Camera-type eye (tissue), 1 donor: Measurements from ENCODE around the gene TMEM147. TPM values are rescaled to one million over a fixed set of nuclear protein-coding genes. Genes with fewer than 3 reads are reported as not detected.

Experiments
- total RNA-seq: library from RNA; depleted of rRNA; stranded (reverse); fragments of >200 nt; gene quantifications from one replicate; pipeline ENCODE4 v1.2.3, GENCODE V29; 2014

The TMEM147 gene, protein sequence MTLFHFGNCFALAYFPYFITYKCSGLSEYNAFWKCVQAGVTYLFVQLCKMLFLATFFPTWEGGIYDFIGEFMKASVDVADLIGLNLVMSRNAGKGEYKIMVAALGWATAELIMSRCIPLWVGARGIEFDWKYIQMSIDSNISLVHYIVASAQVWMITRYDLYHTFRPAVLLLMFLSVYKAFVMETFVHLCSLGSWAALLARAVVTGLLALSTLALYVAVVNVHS
- 49.3 TPM for total RNA-seq

DNA sequence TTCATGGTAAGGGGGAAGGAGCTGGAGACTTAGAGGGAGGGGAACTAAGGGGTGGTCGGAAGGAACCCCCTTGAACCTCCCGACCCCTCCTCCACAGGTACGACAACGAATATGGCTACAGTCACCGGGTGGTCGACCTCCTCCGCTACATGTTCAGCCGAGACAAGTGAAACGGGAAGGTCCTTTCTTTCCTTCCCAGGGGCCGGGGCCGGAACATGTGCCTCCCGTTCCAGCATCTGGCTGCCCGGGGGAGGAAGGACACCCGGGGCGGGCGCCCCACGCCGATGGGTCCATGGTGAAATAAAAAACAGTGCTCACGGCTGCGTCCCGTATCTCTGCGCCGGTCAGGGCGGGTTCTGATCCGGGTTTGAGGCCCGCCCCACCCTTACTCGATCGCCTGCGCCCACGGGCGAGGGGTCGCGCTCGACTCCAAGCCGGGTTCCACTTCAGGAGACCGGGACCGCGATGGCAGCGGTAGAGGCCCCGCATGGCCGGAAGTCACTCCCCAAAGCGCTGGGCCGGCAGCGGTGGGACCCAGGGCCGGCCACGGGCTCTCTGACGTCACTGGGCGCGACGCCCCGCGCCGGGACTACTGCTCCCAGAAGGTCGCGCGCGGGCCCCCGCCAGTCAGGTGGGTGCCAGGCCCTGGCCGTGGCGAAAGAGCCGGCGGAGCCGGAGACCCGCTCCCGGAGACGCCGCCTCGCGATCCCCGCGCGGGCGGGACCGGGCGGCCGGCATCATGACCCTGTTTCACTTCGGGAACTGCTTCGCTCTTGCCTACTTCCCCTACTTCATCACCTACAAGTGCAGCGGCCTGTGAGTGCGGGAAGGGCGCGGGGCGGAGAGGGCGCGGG is at the start of gene TMEM147:
Gene TMEM147 (plus strand): TSS at position 626 of the 854 bp plus-strand sequence. CDS start 114 bp downstream, at position 740.

DNA sequence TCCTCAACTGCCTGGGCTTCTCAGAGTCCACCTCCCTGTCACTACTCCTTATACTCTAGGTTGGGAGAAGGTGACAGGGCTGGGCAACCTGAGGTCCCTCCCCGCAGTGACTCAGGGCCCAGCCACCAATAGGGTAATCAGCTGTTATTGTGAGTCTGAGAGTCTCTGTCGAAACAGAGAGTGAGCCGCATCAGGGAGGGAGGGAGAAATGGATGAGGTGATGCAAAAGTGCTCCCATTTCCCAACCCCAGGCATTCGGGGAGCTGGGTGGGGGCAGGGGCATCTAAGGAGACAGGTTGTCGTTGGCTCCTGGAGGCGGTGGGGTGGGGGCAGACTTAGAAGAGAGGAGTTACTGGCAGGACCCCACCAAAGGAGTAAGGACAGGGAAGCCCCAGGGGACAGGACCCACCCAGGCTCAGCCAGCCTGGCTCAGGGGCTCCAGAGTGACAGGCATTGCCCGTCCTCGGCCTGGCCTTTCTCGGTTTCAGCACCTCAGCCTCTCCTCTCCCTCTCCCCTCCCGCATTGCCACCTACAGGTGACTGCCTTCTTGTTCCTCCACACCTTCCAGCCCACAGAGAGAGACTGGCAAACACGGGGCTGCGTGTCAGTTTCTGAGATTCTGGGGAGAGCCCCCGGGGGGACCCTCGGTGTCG is 31.7 kb upstream of the TMEM147 start, which contains the start of gene DMKN:
Gene DMKN (minus strand): TSS at position 22 of the 654 bp plus-strand sequence. CDS start 174 bp downstream, outside the sequence.

DNA sequence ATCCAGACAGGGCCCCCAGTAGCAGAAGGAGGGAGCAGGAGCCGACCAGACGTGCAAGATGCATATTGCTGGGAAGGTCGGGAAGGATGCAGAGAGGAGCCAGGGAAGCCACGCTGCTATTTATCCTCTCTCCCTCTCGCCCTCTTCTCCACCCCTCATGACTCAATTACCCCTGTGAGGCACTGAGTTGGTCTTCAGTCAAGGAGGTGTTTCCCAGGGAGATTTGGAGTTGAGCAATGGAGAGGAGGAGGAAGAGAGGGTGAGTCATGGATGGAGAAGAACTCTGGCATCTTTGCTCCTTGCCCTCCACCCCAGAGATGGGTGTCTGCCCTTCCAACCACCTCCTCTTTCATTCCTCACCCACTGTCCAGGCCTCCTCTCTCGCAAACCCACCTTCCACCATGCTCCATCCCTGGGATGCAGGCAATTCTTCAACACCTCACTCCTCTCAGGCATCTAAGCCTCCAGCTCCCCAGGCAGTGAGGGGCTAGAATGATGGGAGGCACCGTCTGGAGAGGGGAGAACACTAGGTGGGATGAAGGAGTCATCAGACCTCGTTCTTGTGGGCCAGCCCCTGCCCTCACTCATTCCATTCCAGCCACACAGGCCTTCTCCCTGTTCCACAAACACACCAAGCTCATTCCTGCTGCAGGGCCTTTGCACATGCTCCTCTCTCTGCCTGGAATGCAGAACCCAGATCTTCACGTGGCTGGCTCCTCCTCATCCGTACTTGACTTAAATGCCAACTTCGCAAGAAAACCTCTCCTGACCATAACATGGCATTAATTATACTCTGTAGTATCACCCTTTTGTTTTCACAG is 17.0 kb upstream of the TMEM147 start, which contains the start of gene SBSN:
Gene SBSN (minus strand): TSS at position 94 of the 821 bp plus-strand sequence. CDS start 30 bp downstream, at position 64.

DNA sequence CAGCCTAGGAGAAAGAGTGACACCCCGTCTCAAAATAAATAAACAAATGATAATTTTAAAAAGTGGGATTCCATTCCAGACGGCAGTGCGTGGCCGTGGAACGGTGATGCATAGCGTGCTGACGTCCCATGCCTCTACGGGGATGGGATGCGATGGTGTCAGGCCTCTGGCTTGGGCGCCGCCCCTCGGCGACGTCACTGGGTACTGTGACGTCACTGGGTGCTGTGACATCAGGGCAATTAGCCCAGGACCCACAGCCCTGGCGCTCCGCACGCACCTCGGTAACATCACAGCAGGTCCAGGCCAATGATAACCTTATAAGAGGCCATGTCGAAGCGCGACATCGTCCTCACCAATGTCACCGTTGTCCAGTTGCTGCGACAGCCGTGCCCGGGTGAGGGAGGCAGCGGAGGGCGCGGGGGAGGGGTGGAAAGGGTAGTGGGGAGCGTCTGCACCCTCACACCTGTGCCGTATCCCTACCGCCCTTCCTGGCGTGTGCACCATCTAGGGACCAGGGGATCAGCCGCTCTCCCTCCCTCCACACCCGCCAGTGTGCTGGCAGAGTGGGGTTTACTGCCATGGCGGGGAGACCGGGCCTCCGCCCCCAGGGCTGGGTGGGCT is 12.1 kb upstream of the TMEM147 start, which contains the start of gene GAPDHS:
Gene GAPDHS (plus strand): TSS at position 256 of the 621 bp plus-strand sequence. CDS start 72 bp downstream, at position 328.

DNA sequence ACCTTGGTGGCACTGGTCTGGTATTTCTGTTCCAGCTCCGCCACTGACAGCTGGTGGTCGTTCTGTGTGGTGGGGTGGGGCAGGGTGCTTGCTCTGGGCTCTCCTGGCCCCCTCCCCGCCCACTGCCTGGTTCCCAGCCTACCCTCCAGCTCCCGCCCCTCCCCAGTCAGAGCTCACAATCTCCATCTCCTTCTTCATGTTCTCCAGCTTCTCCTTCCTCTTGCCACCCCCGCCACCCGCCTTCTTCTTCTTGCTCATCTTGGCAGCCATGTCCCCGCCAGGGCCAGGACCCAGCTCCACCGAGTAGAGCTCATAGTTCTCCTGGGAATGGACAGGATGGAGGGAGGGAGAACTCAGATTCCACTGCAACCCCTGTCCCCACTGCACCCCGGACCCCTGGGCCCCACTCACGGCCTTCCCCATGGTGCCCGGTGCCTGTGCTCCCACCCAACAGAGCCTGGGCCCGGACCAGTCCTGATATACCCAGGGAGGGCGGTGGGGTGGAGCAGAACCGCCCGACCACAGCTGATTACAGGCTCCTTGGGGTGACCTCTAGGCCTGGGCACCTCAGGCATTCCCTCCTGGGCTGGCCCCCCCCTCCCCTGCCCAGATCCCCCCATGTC is 17.9 kb downstream of the TMEM147 start, which contains the start of gene ATP4A:
Gene ATP4A (minus strand): TSS at position 452 of the 623 bp plus-strand sequence. CDS start 29 bp downstream, at position 423.

DNA sequence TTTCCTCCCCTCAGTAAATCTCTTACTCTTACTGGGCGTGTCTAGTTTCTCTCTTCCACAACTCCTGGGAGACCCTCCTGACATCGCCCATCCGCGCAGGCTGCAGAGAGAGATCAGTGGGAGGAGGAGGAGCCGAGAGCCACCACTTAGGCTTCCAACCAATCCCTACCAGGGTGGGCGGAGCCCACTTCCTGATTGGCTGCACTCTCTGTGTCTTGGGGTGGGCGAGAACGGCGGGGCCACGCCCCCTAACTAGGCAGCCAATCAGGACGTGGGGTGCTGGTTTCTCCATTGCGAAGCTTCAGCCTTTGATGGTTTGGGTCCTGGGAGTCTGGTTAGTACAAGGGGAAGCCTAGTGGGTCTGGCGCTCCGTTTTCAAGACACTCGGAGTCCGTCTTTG is 40.4 kb downstream of the TMEM147 start, which contains the start of gene PMIS2:
Gene PMIS2 (plus strand): TSS at position 326 of the 400 bp plus-strand sequence. CDS start 87 bp downstream, outside the sequence.

Other genes with a start within 250 kb of the TMEM147 start
- 0.66 TPM for gene CD22, start 216.4 kb upstream of the TMEM147 start, total RNA-seq
- not detected for gene FFAR1, start 197.7 kb upstream of the TMEM147 start, total RNA-seq
- 0.44 TPM for gene FFAR3, start 187.2 kb upstream of the TMEM147 start, total RNA-seq
- not detected for gene GPR42, start 174.6 kb upstream of the TMEM147 start, total RNA-seq
- gene FFAR2, start 97.4 kb upstream of the TMEM147 start, total RNA-seq: not detected
- gene KRTDAP, start 55.2 kb upstream of the TMEM147 start, total RNA-seq: not detected
- 31.8 TPM for gene DMKN, start 32.0 kb upstream of the TMEM147 start, total RNA-seq
- gene SBSN, start 17.3 kb upstream of the TMEM147 start, total RNA-seq: 0.93 TPM
- gene GAPDHS, start 12.2 kb upstream of the TMEM147 start, total RNA-seq: 0.38 TPM
- gene ATP4A, start 18.0 kb downstream of the TMEM147 start, total RNA-seq: not detected
- not detected for gene PMIS2, start 40.5 kb downstream of the TMEM147 start, total RNA-seq
- 13.6 TPM for gene HAUS5, start 67.1 kb downstream of the TMEM147 start, total RNA-seq
- 42.9 TPM for gene RBM42, start 83.4 kb downstream of the TMEM147 start, total RNA-seq
- not detected for gene ETV2, start 96.1 kb downstream of the TMEM147 start, total RNA-seq
- 239 TPM for gene COX6B1, start 102.7 kb downstream of the TMEM147 start, total RNA-seq
- gene UPK1A, start 120.9 kb downstream of the TMEM147 start, total RNA-seq: not detected
- not detected for gene ZBTB32, start 158.9 kb downstream of the TMEM147 start, total RNA-seq
- 26.9 TPM for gene KMT2B, start 172.4 kb downstream of the TMEM147 start, total RNA-seq
- 2.6 TPM for gene IGFLR1, start 196.8 kb downstream of the TMEM147 start, total RNA-seq
- gene U2AF1L4, start 199.8 kb downstream of the TMEM147 start, total RNA-seq: 13.8 TPM
- 12.8 TPM for gene PSENEN, start 200.0 kb downstream of the TMEM147 start, total RNA-seq
- gene LIN37, start 202.9 kb downstream of the TMEM147 start, total RNA-seq: 11.6 TPM
- 14.9 TPM for gene HSPB6, start 211.4 kb downstream of the TMEM147 start, total RNA-seq
- gene PROSER3, start 212.6 kb downstream of the TMEM147 start, total RNA-seq: 7.8 TPM
- 89.9 TPM for gene ARHGAP33, start 229.9 kb downstream of the TMEM147 start, total RNA-seq